Adrenal gland (tissue), 5 donors: ENCODE results near the gene BZW2.

Experiments used
- CTCF ChIP-seq, 6 experiments: fragments of 450-650 bp in 4 of 6; fragments of 200-600 bp in 2 of 6; sonication (generic) in 1 of 6; IDR thresholded peaks; 1 replicate in 5 of 6; 2 replicates in 1 of 6; pipeline versions ENCODE4 v1.5.1 to v1.8.0; 2016 to 2021; ENCODE audit warnings: antibody characterized with exemption in 6 of 6, mild to moderate bottlenecking in 2 of 6, moderate library complexity in 1 of 6
- POLR2A ChIP-seq, 2 donors: fragments of 450-650 bp; IDR thresholded peaks; one replicate each; pipeline ENCODE4 v1.6.1; 2017; ENCODE audit warnings: antibody characterized with exemption in 2 of 2, mild to moderate bottlenecking in 2 of 2, moderate library complexity in 1 of 2
- donor health status: DM: no; HTN: no; CAD: no.

GRCh38 chr7:16685535-16685934, 39.6 kb downstream of the BZW2 start:
- TF ChIP-seq CTCF (IDR thresholded peaks at IDR 0.05): no peak
- TF ChIP-seq POLR2A (IDR thresholded peaks at IDR 0.05): no peak
